H1 (cell line): ENCODE measurements around the gene ATXN2L. TPM values are rescaled to one million over a fixed set of nuclear protein-coding genes. Genes with fewer than 3 reads are reported as not detected.

Source experiments
- CTCF ChIA-PET: fragments of 300-600 bp; sonication (Branson Sonifier 250); formaldehyde crosslinking; loops from one replicate; lab custom pipeline; 2021; ENCODE audit not compliant: partially characterized antibody; lab: Charles Lee
- POLR2A ChIA-PET: fragments of 300-600 bp; sonication (Branson Sonifier 250); formaldehyde crosslinking; loops from one replicate; lab custom pipeline; 2021; ENCODE audit warnings: inconsistent platforms; ENCODE audit not compliant: partially characterized antibody; lab: Charles Lee
- DNase-seq, 2 experiments: peaks; one replicate each; pipeline versions ENCODE4 v3.0.0 to v3.0.0-alpha.2; 2010 to 2022; ENCODE audit warnings: low spot score in 2 of 2, low read depth in 1 of 2, mixed read lengths in 1 of 2
- FAIRE-seq: peaks from 2 replicates; lab custom pipeline; 2011; peaks lifted over from hg19 to GRCh38; lab: Jason Lieb, UNC
- H2AFZ ChIP-seq: 2 replicates; pipeline ENCODE4 v1.8.1; 2012; ENCODE audit warnings: low read length, inconsistent platforms
- H2AK5ac ChIP-seq: 2 replicates; pipeline ENCODE4 v1.6.1; 2013; ENCODE audit warnings: low read depth, low read length
- H2BK120ac ChIP-seq: replicated peaks from 2 replicates; pipeline ENCODE3; 2013; ENCODE audit warnings: low read depth, low read length, inconsistent platforms
- H2BK12ac ChIP-seq: 2 replicates; pipeline ENCODE4 v1.6.1; 2013; ENCODE audit warnings: low read depth, low read length
- H2BK15ac ChIP-seq: 2 replicates; pipeline ENCODE4 v1.6.1; 2013; ENCODE audit warnings: low read length
- H2BK20ac ChIP-seq: 2 replicates; pipeline ENCODE4 v1.6.1; 2013; ENCODE audit warnings: low read length
- H2BK5ac ChIP-seq: 2 replicates; pipeline ENCODE4 v1.6.1; 2013; ENCODE audit warnings: low read depth, low read length
- H3K14ac ChIP-seq: 2 replicates; pipeline ENCODE4 v1.6.1; 2013; ENCODE audit warnings: inconsistent platforms; ENCODE audit not compliant: insufficient read length
- H3K18ac ChIP-seq: 2 replicates; pipeline ENCODE4 v1.6.1; 2013; ENCODE audit warnings: low read length; ENCODE audit errors: extremely low read depth
- H3K23ac ChIP-seq: 2 replicates; pipeline ENCODE4 v1.6.1; 2013; ENCODE audit warnings: inconsistent platforms; ENCODE audit not compliant: insufficient read length
- H3K23me2 ChIP-seq: 2 replicates; pipeline ENCODE4 v1.6.1; 2013; ENCODE audit warnings: low read depth, low read length
- H3K27ac ChIP-seq: 2 replicates; pipeline ENCODE4 v1.6.1; 2011; ENCODE audit warnings: low read depth, low read length, inconsistent platforms
- H3K27me3 ChIP-seq, 4 experiments: replicated peaks in 1 of 4; 1 replicate in 1 of 4; 2 replicates in 3 of 4; pipeline versions ENCODE4 v1.6.1 to v1.8.1; 2011 to 2013; ENCODE audit warnings: low read length in 3 of 4, mild to moderate bottlenecking in 3 of 4, inconsistent platforms in 2 of 4, mixed read lengths in 2 of 4, moderate library complexity in 1 of 4; ENCODE audit not compliant: control insufficient read depth in 3 of 4, insufficient read depth in 3 of 4; ENCODE audit errors: extremely low read depth in 1 of 4
- H3K36me3 ChIP-seq, 4 experiments: 2 replicates each; pipeline versions ENCODE4 v1.6.1 to v1.8.1; 2011 to 2013; ENCODE audit warnings: mild to moderate bottlenecking in 4 of 4, low read length in 3 of 4, moderate library complexity in 2 of 4, control low read depth in 1 of 4, inconsistent platforms in 1 of 4; ENCODE audit not compliant: insufficient read depth in 4 of 4, control insufficient read depth in 2 of 4
- H3K4ac ChIP-seq: replicated peaks from 2 replicates; pipeline ENCODE3; 2013; ENCODE audit warnings: low read length, low read depth, mixed read lengths, inconsistent platforms; ENCODE audit not compliant: insufficient read length
- H3K4me1 ChIP-seq, 4 experiments: replicated peaks in 1 of 4; 1 replicate in 1 of 4; 2 replicates in 3 of 4; pipeline versions ENCODE4 v1.6.1 to v1.8.1; 2011 to 2013; ENCODE audit warnings: low read length in 3 of 4, inconsistent platforms in 2 of 4, mixed read lengths in 1 of 4; ENCODE audit not compliant: insufficient read depth in 4 of 4, control insufficient read depth in 3 of 4
- H3K4me2 ChIP-seq, 2 experiments: 2 replicates each; pipeline versions ENCODE4 v1.6.1 to v1.8.1; 2011 to 2013; ENCODE audit warnings: low read depth in 2 of 2, low read length in 2 of 2, control low read depth in 1 of 2, inconsistent platforms in 1 of 2, mild to moderate bottlenecking in 1 of 2; ENCODE audit not compliant: insufficient read depth in 1 of 2
- H3K4me3 ChIP-seq, 4 experiments: fragments of 200-600, 300-600 bp in 1 of 4; sonication (generic), shearing (Covaris generic), sonication (Bioruptor Twin) in 1 of 4; 2 replicates each; pipeline versions ENCODE4 v1.5.1 to v1.8.1; 2011 to 2016; ENCODE audit warnings: low read length in 4 of 4, low read depth in 3 of 4, control low read depth in 2 of 4, inconsistent platforms in 2 of 4, mild to moderate bottlenecking in 2 of 4, mixed read lengths in 1 of 4, moderate library complexity in 1 of 4; ENCODE audit not compliant: insufficient read depth in 2 of 4; ENCODE audit errors: extremely low read depth in 1 of 4
- H3K56ac ChIP-seq: replicated peaks from 2 replicates; pipeline ENCODE3; 2013; ENCODE audit warnings: low read depth, mild to moderate bottlenecking, mixed read lengths, low read length, inconsistent platforms; ENCODE audit not compliant: insufficient read length
- H3K79me1 ChIP-seq: 2 replicates; pipeline ENCODE4 v1.6.1; 2013; ENCODE audit warnings: low read depth, low read length, control low read depth
- H3K79me2 ChIP-seq, 2 experiments: 2 replicates each; pipeline versions ENCODE4 v1.6.1 to v1.8.1; 2012 to 2013; ENCODE audit warnings: low read length in 2 of 2, mild to moderate bottlenecking in 2 of 2, inconsistent platforms in 1 of 2; ENCODE audit not compliant: insufficient read depth in 2 of 2, control insufficient read depth in 1 of 2
- H3K9ac ChIP-seq, 4 experiments: replicated peaks in 1 of 4; 1 replicate in 1 of 4; 2 replicates in 3 of 4; pipeline versions ENCODE4 v1.6.1 to v1.8.1; 2011 to 2013; ENCODE audit warnings: low read depth in 3 of 4, low read length in 3 of 4, control low read depth in 2 of 4, mild to moderate bottlenecking in 2 of 4, moderate library complexity in 2 of 4, inconsistent platforms in 1 of 4; ENCODE audit errors: extremely low read depth in 1 of 4
- H3K9me3 ChIP-seq, 2 experiments: 2 replicates each; pipeline versions ENCODE4 v1.6.1 to v1.8.1; 2012 to 2013; ENCODE audit warnings: mild to moderate bottlenecking in 2 of 2, moderate library complexity in 2 of 2, control low read depth in 1 of 2, inconsistent platforms in 1 of 2, low read depth in 1 of 2, low read length in 1 of 2, mixed read lengths in 1 of 2; ENCODE audit not compliant: insufficient read depth in 2 of 2
- H4K20me1 ChIP-seq, 2 experiments: replicated peaks in 1 of 2; 2 replicates each; pipeline versions ENCODE3 to v1.8.1; 2011 to 2013; ENCODE audit warnings: inconsistent platforms in 2 of 2, low read length in 2 of 2, mild to moderate bottlenecking in 1 of 2; ENCODE audit not compliant: insufficient read depth in 2 of 2, control insufficient read depth in 1 of 2
- H4K5ac ChIP-seq: 2 replicates; pipeline ENCODE4 v1.6.1; 2013; ENCODE audit warnings: low read length, low read depth, mixed read lengths, inconsistent platforms; ENCODE audit not compliant: insufficient read length
- H4K8ac ChIP-seq: 2 replicates; pipeline ENCODE4 v1.8.0; 2013; ENCODE audit warnings: mild to moderate bottlenecking, moderate library complexity, low read length, inconsistent platforms; ENCODE audit not compliant: insufficient read depth; ENCODE audit errors: extremely low read depth
- H4K91ac ChIP-seq: replicated peaks from 2 replicates; pipeline ENCODE3; 2013; ENCODE audit warnings: low read length, mixed read lengths, inconsistent platforms; ENCODE audit not compliant: insufficient read length
- WGBS, 2 experiments: shearing (Covaris generic) in 1 of 2; methylation state at CpG; one replicate each; pipeline versions ENCODE4 v1.1.6 to v1.1.7; 2013 to 2015; ENCODE audit warnings: low lambda C conversion rate in 2 of 2, mixed read lengths in 2 of 2, inconsistent platforms in 1 of 2, low coverage in 1 of 2, missing lambda C conversion rate in 1 of 2; ENCODE audit not compliant: insufficient replicate concordance in 2 of 2, insufficient coverage in 1 of 2, insufficient read length in 1 of 2; ENCODE audit errors: extremely low coverage in 1 of 2, missing lambda C conversion rate in 1 of 2; 5-methylcytosine and 5-hydroxymethylcytosine counted together
- polyA plus RNA-seq, 7 experiments: library from polyadenylated mRNA; depleted of rRNA in 3 of 7; stranded (reverse) in 5 of 7; unstranded in 2 of 7; fragments of >200 nt in 5 of 7; fragments of 200-250 nt in 2 of 7; gene quantifications; 1 replicate in 5 of 7; 2 replicates in 1 of 7; 4 replicates in 1 of 7; pipeline versions ENCODE4 v1.2.1 to v1.2.3, GENCODE V29; 2011 to 2013; ENCODE audit warnings: missing spikeins in 2 of 7, mixed read lengths in 2 of 7
- total RNA-seq: library from RNA; stranded (reverse); fragmentation: NEBNext Ultra II Directional; extraction: Animal tissue kit (Norgen Biotek cat#: 25700); gene quantifications from 2 replicates; pipeline ENCODE4 v1.2.1, GENCODE V29; 2021

The ATXN2L gene
- total and polyA plus RNA-seq, 2 of the 8 experiments (the other 6 are each of a cell fraction or from before 2014, with no cell fraction given) = 79.1 to 227 TPM

DNA sequence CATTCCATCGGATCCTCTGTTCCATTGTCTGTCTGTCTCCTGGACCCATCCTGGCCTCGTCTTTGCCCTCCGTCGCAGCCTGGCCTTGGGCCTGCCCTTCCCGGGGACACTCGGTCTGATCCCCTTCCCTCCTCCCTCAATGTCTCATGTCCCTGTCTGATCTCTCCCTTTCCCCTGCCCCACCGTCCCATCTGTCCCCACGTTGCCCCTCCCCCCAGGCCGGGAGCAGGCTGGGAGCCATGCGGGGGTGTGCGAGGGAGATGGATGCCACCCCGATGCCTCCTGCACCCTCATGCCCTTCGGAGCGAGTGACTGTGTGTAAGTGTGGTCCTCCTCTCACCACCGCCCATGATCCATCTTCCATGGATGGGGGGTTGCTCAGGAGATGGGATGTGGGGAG is 50.2 kb downstream of the ATXN2L start:
- 95% methylated on average over 7 of the region's 15 CpGs; no CpG with 5 or more reads in 1 of the 2 experiments for WGBS, 2 experiments
- H3K23ac ChIP-seq = no peak overlapping the region
- peaks cover 2% of the 10 kb centered on the region for H3K79me1 ChIP-seq
- 0 out of 2 replicates have a peak overlapping the region, but pooled peaks have one; percentile 23 for H2BK12ac ChIP-seq
- no peak overlapping the region for H2BK5ac ChIP-seq
- no peak overlapping the region for H4K5ac ChIP-seq
- no peak for FAIRE-seq
- no peak overlapping the region for H2AK5ac ChIP-seq
- POLR2A ChIA-PET = interaction anchor here (0.5 to 13.3 kb wide), 8 partner anchors 10 to 72 kb away, joined by 3 to 164 read pairs (median 4); partner anchors contain the start of genes SH2B1 and TUFM
- H3K4ac ChIP-seq = no peak overlapping the region
- peaks cover 0 to 14% (median 9%) of the 10 kb centered on the region in 4 experiments; a peak in 6 of 7 replicates for H3K4me1 ChIP-seq
- H3K18ac ChIP-seq = no peak overlapping the region
- H3K79me2 ChIP-seq = no peaks in the 10 kb centered on the region
- no peak overlapping the region for H3K14ac ChIP-seq
- H4K8ac ChIP-seq = no peak overlapping the region
- H3K9ac ChIP-seq = no peak overlapping the region
- no peaks in the 10 kb centered on the region for H3K27me3 ChIP-seq
- H3K9me3 ChIP-seq = no peaks in the 10 kb centered on the region
- H2BK15ac ChIP-seq = no peak overlapping the region
- no peaks in the 10 kb centered on the region for H3K23me2 ChIP-seq
- H3K36me3 ChIP-seq = peaks cover 16 to 28% (median 17%) of the 10 kb centered on the region in 4 experiments
- peaks cover 2 to 21% of the 10 kb centered on the region in 2 experiments for H4K20me1 ChIP-seq
- H4K91ac ChIP-seq = no peak overlapping the region
- H2AFZ ChIP-seq = no peak overlapping the region
- no peak overlapping the region for H3K4me2 ChIP-seq
- H3K4me3 ChIP-seq = no peak overlapping the region
- H2BK20ac ChIP-seq = no peak overlapping the region
- no peak overlapping the region for H3K27ac ChIP-seq
- no peak overlapping the region for H2BK120ac ChIP-seq
- DNase-seq = no peak
- H3K56ac ChIP-seq = no peak overlapping the region
- CTCF ChIA-PET = interaction anchor here (0.7 to 5.1 kb wide), 17 partner anchors 7 to 107 kb away, joined by 3 to 42 read pairs (median 6); partner anchors contain the start of genes NFATC2IP, SH2B1 and TUFM
